ENCODE data around the gene TOMM34. TPM values are rescaled to one million over a fixed set of nuclear protein-coding genes. Genes with fewer than 3 reads are reported as not detected.

TOMM34 gene
- polyA plus RNA-seq, 2 of the 4 experiments (the other 2 are of a cell fraction), result 23.4 to 30.8 TPM

- TF ChIP-seq REST (IDR thresholded peaks at IDR 0.05), result no peak
- no peak for TF ChIP-seq GATA3 (IDR thresholded peaks at IDR 0.05; ENCODE audit: borderline replicate concordance)
- no peak for TF ChIP-seq CHD2 (IDR thresholded peaks at IDR 0.05; ENCODE audit: low read length, partially characterized antibody)
- TF ChIP-seq ZNF302 (CRISPR knock-in tag; IDR thresholded peaks at IDR 0.05), result no peak
- TF ChIP-seq EHMT2 (IDR thresholded peaks at IDR 0.05; ENCODE audit: low read depth), result no peak
- no peak for TF ChIP-seq ZC3H11A (IDR thresholded peaks at IDR 0.05)
Observed at GRCh38 chr20:44918342-44918741, 41.9 kb downstream of the TOMM34 start (continued).

GRCh38 chr20:44917399-44917798 is 42.8 kb downstream of the TOMM34 start:
- H3K4me2 ChIP-seq, result no peak overlapping the region
- ATAC-seq, result no peak
- 91% methylated on average over 2 of the region's 2 CpGs for WGBS (ENCODE audit: missing lambda C conversion rate)
- no peak overlapping the region for H3K27ac ChIP-seq
- ChIA-PET POLR2A (no interaction called here), CTCF (interaction anchor here (0.9 to 1.8 kb wide), 3 partner anchors 10 to 53 kb away, joined by 3 to 4 read pairs (median 3); no protein-coding TSS in a partner anchor)
- no peak for TF ChIP-seq ZFP36 (IDR thresholded peaks at IDR 0.05; ENCODE audit: borderline replicate concordance, partially characterized antibody)
- no peak for TF ChIP-seq EP300 (IDR thresholded peaks at IDR 0.05)
- TF ChIP-seq HMGXB4 (CRISPR knock-in tag; IDR thresholded peaks at IDR 0.05; ENCODE audit: borderline replicate concordance), result no peak
- no peak for TF ChIP-seq REST (IDR thresholded peaks at IDR 0.05)
- no peak for TF ChIP-seq ESRRA (IDR thresholded peaks at IDR 0.05; ENCODE audit: borderline replicate concordance, low read length)
- no peak for TF ChIP-seq HES2 (IDR thresholded peaks at IDR 0.05)
- TF ChIP-seq GATA3 (IDR thresholded peaks at IDR 0.05; ENCODE audit: borderline replicate concordance), result no peak
- TF ChIP-seq POLR2A (IDR thresholded peaks at IDR 0.05; ENCODE audit: low read length), result no peak
- no peak for TF ChIP-seq ZC3H11A (IDR thresholded peaks at IDR 0.05)
- TF ChIP-seq ZSCAN20 (CRISPR knock-in tag; IDR thresholded peaks at IDR 0.05), result no peak
- no peak for TF ChIP-seq SMC3 (IDR thresholded peaks at IDR 0.05)
- TF ChIP-seq HOXB5 (CRISPR knock-in tag; IDR thresholded peaks at IDR 0.05), result no peak
- no peak for TF ChIP-seq RNF2 (IDR thresholded peaks at IDR 0.05; ENCODE audit: borderline replicate concordance, low read depth)
- TF ChIP-seq NR3C1 (IDR thresholded peaks at IDR 0.05), result no peak
- TF ChIP-seq HOXA7 (CRISPR knock-in tag; IDR thresholded peaks at IDR 0.05), result no peak
- no peak for TF ChIP-seq ELK1 (IDR thresholded peaks at IDR 0.05; ENCODE audit: low read depth, low read length)
- no peak for TF ChIP-seq FOSB (CRISPR knock-in tag; IDR thresholded peaks at IDR 0.05)
- no peak for TF ChIP-seq KDM1A (IDR thresholded peaks at IDR 0.05; ENCODE audit: low read depth)
- no peak for TF ChIP-seq TFCP2L1 (CRISPR knock-in tag; IDR thresholded peaks at IDR 0.05)
- no peak for TF ChIP-seq USF2 (IDR thresholded peaks at IDR 0.05)
- H3K9me3 ChIP-seq, result no peaks in the 10 kb centered on the region
- no peak for DNase-seq (ENCODE audit: low read depth in 1 of 2, low spot score in 1 of 2)
- FAIRE-seq, result no peak
- H3K4me1 ChIP-seq, result no peaks in the 10 kb centered on the region
- no peak overlapping the region for H3K4me3 ChIP-seq

Data from A549 (cell line).